NCI-H82 treated with DMSO at 0.1 percent for 48 hours (cell line): ENCODE data around the gene MAGI1.
A peak's percentile ranks its signal among the peaks of the same experiment; 100 is the strongest.
"Not testable (repeated sequence)": the region's sequence is repeated elsewhere in the genome, so short reads cannot be mapped to it uniquely, and the experiment has no call there.

ENCODE experiments used
- DNase-seq: peaks from one replicate; lab custom pipeline; 2025; ENCODE audit not compliant: unreplicated experiment; lab: John Stamatoyannopoulos, UW

The MAGI1 gene

GRCh38 chr3:65642883-65643282 is 395.8 kb downstream of the MAGI1 start:
- DNase-seq: no peak

GRCh38 chr3:65641777-65642176 is 396.9 kb downstream of the MAGI1 start:
- DNase-seq: no peak

- no peak for DNase-seq
These were observed 397.7 kb downstream of the MAGI1 start for GRCh38 chr3:65641045-65641444.

GRCh38 chr3:65639444-65639843 is 399.3 kb downstream of the MAGI1 start:
- DNase-seq: no peak

GRCh38 chr3:65638301-65638700 is 400.4 kb downstream of the MAGI1 start:
- no peak for DNase-seq

- DNase-seq: peak; percentile 80
These were observed 402.4 kb downstream of the MAGI1 start for GRCh38 chr3:65636326-65636725.

GRCh38 chr3:65635657-65636056 is 403.1 kb downstream of the MAGI1 start:
- DNase-seq: peak; percentile 25

GRCh38 chr3:65633018-65633638 is 405.6 kb downstream of the MAGI1 start:
- DNase-seq: no peak

GRCh38 chr3:65632414-65632813 is 406.3 kb downstream of the MAGI1 start:
- no peak for DNase-seq

- DNase-seq: no peak
These were observed 409.7 kb downstream of the MAGI1 start for GRCh38 chr3:65628978-65629377.

GRCh38 chr3:65627062-65627461 is 411.7 kb downstream of the MAGI1 start:
- no peak for DNase-seq

GRCh38 chr3:65625305-65625704 is 413.4 kb downstream of the MAGI1 start:
- DNase-seq: no peak

- DNase-seq: no peak
These were observed 415.4 kb downstream of the MAGI1 start for GRCh38 chr3:65623362-65623761.

- no peak for DNase-seq
These were observed 418.8 kb downstream of the MAGI1 start for GRCh38 chr3:65619888-65620287.

- DNase-seq: no peak
These were observed 419.3 kb downstream of the MAGI1 start for GRCh38 chr3:65619451-65619881.

GRCh38 chr3:65618599-65618998 is 420.1 kb downstream of the MAGI1 start:
- no peak for DNase-seq

- DNase-seq: no peak
These were observed 420.9 kb downstream of the MAGI1 start for GRCh38 chr3:65617787-65618186.

- no peak for DNase-seq
These were observed 421.5 kb downstream of the MAGI1 start for GRCh38 chr3:65617209-65617608.

GRCh38 chr3:65616563-65616962 is 422.2 kb downstream of the MAGI1 start:
- DNase-seq: no peak

GRCh38 chr3:65615329-65615728 is 423.4 kb downstream of the MAGI1 start:
- DNase-seq: no peak

GRCh38 chr3:65614585-65614984 is 424.1 kb downstream of the MAGI1 start:
- DNase-seq: no peak

- not testable (repeated sequence) for DNase-seq
These were observed 430.7 kb downstream of the MAGI1 start for GRCh38 chr3:65607965-65608460.

GRCh38 chr3:65607101-65607500 is 431.6 kb downstream of the MAGI1 start:
- no peak for DNase-seq
